Right hindlimb (tissue), 1 donor: ENCODE data around the gene FOXL1.

Experiments used
- DNase-seq: peaks from one replicate; pipeline ENCODE4 v3.0.0-alpha.2; 2018

The FOXL1 gene

GRCh38 chr16:86608301-86608747, 30.0 kb downstream of the FOXL1 start:
- DNase-seq, result no peak

GRCh38 chr16:86609115-86609514, 30.8 kb downstream of the FOXL1 start:
- DNase-seq, result no peak

GRCh38 chr16:86609661-86610060, 31.3 kb downstream of the FOXL1 start:
- DNase-seq, result no peak

GRCh38 chr16:86610779-86611524, 32.6 kb downstream of the FOXL1 start:
- peak; percentile 38 for DNase-seq

- DNase-seq, result peak; percentile 63
These were observed 33.1 kb downstream of the FOXL1 start for GRCh38 chr16:86611525-86611855.

GRCh38 chr16:86611941-86612340, 33.6 kb downstream of the FOXL1 start:
- no peak for DNase-seq

- DNase-seq, result no peak
These were observed 36.4 kb downstream of the FOXL1 start for GRCh38 chr16:86614699-86615098.

- DNase-seq, result no peak
These were observed 38.6 kb downstream of the FOXL1 start for GRCh38 chr16:86616906-86617305.

GRCh38 chr16:86618431-86619238, 40.3 kb downstream of the FOXL1 start:
- DNase-seq, result no peak

- no peak for DNase-seq
These were observed 41.0 kb downstream of the FOXL1 start for GRCh38 chr16:86619239-86619794.

GRCh38 chr16:86620184-86620583, 41.8 kb downstream of the FOXL1 start:
- no peak for DNase-seq

GRCh38 chr16:86621966-86622365, 43.6 kb downstream of the FOXL1 start:
- peak; percentile 4 for DNase-seq

GRCh38 chr16:86622700-86623615, 44.6 kb downstream of the FOXL1 start:
- DNase-seq, result no peak

GRCh38 chr16:86625029-86625428, 46.7 kb downstream of the FOXL1 start:
- DNase-seq, result no peak

GRCh38 chr16:86625821-86626220, 47.5 kb downstream of the FOXL1 start:
- no peak for DNase-seq

GRCh38 chr16:86626284-86626683, 47.9 kb downstream of the FOXL1 start:
- no peak for DNase-seq

GRCh38 chr16:86626966-86627365, 48.6 kb downstream of the FOXL1 start:
- DNase-seq, result peak; percentile 4

- peak; percentile 7 for DNase-seq
These were observed 50.3 kb downstream of the FOXL1 start for GRCh38 chr16:86628614-86629013.

GRCh38 chr16:86630471-86630870, 52.1 kb downstream of the FOXL1 start:
- no peak for DNase-seq

- no peak for DNase-seq
These were observed 53.1 kb downstream of the FOXL1 start for GRCh38 chr16:86631444-86631843.
